HG02588 (cell line): ENCODE data around the gene RPP25L.
A peak's percentile ranks its signal among the peaks of the same experiment; 100 is the strongest.

Source experiments
- ATAC-seq: cut with Tn5 transposase; IDR thresholded peaks from one replicate; pipeline ENCODE4 v1.9.1; 2021; ENCODE audit warnings: mild to moderate bottlenecking, moderate library complexity; ENCODE audit not compliant: unreplicated experiment

Gene RPP25L

DNA sequence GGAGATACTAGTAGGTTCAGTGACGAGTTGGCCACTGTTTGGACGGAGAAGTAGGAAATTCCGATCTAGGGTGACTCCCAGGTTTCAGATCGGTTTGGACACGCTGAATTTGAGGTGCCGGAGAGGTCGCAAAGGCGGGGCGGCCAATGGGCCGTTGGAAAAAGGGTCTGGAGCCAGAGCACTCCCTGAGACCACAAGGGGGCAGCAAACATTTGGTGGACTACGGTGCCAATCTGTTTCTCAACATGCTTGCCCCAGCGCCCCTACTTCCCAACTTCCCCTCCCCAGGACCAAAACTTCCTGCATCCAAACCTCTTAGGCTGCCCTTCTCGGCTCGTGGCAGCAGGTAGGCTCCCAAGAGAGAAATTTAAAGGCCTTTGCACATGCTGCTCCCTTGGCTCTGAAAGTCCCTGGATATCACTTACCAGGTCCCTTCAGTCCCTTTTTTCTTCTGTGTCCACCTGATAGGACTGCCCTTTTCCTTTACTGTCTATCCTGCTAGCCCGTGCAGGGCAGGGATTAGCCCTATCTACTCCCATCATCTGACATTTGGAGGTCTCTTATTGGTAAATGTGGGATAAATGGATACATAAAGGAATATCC lies 992 bp upstream of the RPP25L start:
- ATAC-seq, result no peak

DNA sequence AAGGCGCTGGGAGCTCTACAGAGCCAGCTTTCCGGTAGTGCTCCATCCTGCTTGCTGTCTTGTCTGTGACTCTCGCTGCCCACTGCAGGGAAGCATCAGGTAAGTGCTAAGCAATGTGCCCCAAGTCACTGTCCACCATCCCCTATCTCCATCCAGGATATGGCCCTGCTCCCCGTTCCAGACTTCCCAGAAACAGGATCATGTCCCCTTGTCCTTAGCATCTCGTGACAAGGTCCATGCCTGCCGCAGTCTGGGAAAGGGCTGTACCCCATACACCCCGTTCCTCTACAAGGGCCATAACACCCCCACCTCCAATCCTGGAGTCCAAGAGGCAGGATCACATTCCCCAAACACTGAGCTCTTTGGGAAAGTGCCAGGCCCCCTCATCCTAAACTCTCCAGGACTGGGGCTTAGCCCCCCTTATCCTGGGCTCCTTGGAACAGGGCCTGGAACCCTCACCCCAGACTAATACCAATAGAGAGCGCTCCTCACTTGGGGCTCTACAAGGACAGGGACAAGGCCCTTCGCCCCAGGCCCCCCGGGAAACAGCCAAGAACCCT lies 566 bp downstream of the RPP25L start:
- ATAC-seq, result no peak

DNA sequence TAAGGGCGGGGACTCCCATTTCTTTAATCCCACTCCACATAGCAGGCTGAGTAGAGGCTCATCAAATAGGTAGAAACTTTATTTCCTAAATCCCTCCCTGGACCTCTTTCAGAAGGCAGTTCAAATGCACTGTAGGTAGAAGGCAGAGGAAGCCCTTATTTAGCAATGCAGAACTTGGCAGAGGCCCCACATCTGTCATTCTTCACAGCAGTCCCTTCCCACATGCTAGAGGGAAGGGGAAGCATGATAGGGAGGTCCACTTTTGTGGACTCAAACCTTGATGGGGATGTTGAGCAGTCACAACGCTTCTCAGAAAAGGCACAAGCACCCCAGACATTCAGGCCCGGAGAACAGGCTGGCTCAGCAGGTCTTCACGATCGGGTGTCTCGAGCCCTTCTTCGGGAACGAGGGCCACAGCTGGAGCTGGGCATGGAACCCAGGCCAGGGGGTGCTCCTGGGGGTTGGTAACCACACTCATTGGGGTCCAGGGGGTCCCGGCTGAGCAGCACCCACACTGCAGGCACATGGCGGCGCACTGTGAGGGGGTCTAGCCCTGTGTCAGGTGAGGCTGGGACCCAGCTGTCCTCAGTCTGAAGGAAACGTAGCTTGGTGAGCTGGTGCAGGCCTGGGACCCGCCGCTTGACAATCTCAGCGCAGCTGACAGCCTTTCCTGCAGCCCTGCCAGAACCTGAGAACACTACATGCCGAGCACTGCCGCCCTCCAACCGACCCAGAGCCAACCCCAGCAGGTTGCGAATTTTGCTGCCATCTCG lies 1.3 kb downstream of the RPP25L start:
- ATAC-seq, result no peak

DNA sequence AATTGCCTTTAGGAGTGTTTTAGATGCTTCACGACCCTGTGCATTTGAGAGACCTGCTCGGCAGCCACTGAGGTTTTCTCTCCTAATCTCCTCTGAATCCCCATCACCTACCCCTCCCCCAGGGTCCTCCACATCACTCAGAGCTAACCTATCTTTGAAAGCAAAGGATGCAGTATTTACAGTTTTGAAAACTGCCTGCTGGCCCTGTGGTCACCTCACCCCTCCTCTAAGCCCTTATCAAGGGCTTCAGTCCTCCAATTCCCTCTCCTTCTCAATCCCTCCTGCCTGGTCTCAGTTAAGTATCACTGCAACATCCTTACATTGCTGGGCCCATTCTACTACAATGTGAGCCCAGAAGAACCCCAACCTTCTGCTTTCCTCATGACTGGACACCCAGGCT lies 4.6 kb downstream of the RPP25L start:
- ATAC-seq, result no peak

DNA sequence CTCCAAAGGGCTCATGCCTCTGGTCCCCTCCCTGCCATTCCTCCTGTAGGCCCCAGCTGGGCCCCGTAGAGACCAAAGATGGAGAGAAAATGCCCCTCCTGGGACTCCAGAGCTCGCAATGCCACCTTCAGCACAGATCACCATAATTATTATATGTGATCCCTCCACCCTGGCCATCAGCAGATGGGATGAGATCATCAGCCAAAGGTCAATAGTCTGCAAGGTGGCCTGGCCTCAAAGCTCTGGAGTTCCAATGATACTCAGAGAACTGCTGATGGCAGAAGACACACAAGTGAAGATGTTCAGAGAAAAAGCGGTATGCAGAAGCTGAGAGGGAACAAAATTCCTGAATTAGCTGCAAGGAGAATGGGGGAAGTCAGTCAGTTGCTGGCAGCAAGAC lies 5.0 kb downstream of the RPP25L start:
- ATAC-seq, result no peak

DNA sequence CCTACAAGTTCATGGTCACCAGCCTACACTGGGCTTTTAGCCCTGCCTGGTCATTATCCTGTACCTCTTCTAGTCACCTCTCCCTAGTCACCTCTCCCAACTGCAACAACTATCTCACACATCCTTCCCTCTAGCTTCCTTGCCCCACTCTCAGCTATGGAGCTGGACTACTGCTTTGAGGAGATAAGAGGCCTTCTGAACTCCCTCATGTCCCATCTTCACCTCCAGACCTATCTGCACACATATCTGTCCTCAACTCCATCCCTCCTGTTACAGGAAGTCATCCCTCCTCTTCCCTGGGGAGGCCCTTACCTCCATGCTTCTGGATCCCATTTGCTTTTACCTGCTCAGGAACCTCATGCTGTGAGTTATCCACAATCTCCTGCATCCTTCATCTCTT lies 5.7 kb downstream of the RPP25L start:
- ATAC-seq, result no peak

DNA sequence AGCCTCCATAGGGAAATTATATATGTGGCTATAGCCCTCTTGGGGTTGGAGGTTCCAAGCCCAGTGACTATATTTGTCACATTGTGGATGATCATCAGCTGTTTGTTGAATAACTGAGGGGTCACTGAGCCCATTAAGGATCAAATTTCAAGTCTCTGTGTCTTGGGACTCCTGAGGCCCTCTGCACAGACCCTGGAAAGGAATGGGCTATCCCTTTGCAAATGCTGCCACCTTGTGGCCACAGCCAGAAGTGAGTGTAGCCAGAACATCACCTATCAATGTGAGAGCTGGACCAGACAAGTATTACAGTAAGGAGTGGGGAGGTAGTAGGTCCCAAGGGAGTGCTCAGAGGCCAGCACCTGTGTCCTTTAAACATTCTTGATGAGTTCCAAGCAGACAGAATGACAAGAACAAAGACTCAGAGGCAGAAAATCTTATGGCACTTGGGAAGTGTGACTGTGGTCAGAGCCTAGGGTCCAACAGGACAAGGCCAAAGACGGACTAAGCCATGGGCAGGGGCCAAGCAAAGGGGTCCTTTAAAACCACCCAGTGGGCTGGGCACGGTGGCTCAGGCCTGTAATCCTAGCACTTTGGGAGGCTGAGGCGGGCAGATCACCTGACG lies 8.2 kb downstream of the RPP25L start:
- ATAC-seq, result peak; percentile 74

DNA sequence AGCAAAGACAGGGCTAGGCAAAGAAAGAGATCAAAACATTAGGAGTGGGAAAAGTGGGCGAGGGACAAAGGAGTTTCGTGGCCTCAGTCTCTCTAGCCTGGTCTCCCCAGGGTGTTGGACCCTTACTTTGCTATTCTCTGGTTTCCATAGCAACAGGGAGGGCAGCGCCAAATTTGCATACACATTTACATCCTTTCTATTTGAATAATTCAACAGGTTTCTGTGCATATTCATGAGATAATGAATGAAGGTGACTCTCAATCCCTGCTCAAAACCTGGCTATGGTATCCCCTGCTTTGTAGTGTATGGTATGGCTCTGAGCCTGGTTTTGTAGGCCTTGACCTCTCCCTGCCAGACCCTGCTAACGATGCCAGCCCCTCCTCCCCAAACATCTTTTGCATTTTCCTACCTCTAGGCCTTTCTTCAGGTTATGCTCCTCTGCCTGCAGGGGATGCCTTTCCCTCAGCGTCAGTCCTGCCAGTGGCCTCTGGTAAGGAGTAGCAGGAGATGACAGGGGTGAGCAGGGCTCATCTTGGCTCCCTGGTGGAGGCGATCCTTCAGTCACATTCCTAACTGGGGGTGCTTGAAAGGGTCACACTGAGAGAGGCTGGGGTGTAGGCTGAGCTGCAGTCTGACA lies 9.8 kb downstream of the RPP25L start:
- no peak for ATAC-seq

DNA sequence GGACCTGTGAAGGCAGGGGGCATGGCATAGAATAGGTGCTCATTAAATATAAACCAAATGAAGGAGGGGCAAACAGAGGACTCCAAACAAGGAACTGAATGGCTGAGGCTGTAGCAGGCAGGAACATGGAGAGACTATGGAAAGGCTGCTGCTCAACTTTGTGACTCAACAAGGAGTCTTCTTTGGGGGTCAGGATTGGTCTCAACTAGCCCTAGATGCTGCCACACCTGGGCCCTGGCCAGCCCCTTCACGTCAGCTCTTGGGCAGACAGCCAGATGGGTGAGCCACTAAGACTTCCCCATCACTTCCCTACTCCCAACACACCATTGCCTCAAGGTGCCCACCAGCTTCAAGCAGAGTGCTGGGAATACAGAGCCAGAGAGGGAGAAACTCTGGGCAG lies 11.0 kb downstream of the RPP25L start:
- ATAC-seq, result no peak

DNA sequence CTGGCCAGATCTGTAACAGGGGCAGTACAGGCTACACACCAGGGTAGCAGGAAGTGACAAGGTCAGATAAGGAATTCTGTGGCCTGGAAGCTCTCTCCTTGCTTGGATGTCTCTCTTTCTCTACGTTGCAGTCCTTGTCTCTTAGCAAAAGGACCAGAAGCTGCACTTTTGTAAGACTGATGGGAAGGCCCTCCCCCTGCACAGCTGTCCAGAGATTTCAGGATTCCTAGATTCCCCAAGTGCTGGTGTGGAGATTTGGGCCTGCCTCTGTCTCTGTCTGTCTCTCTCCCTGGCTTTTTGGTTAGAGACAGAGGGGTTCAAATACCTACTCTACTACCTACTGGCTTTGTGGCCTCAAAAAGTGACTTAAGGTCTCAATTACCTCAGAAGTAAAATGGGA lies 12.4 kb downstream of the RPP25L start:
- ATAC-seq, result no peak

DNA sequence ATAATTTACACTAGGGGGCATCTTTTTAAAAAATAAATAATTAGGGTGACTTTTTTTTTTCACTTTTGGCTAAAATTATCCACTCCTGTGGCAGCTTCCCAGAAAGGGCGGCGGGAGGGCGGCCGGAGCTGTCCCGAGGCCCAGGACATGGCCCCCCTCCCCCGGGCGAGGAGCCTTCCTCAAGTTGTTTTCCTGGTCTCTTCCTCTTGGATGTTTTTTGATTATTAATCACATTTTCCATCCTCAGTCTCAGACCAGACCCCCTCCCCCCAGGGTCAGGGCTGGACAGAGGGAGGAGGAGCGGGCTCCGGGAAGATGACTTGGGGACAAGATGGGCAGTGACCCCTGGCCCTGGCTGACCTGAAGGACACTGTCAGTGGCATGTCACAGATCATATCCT lies 17.7 kb downstream of the RPP25L start:
- ATAC-seq, result no peak

DNA sequence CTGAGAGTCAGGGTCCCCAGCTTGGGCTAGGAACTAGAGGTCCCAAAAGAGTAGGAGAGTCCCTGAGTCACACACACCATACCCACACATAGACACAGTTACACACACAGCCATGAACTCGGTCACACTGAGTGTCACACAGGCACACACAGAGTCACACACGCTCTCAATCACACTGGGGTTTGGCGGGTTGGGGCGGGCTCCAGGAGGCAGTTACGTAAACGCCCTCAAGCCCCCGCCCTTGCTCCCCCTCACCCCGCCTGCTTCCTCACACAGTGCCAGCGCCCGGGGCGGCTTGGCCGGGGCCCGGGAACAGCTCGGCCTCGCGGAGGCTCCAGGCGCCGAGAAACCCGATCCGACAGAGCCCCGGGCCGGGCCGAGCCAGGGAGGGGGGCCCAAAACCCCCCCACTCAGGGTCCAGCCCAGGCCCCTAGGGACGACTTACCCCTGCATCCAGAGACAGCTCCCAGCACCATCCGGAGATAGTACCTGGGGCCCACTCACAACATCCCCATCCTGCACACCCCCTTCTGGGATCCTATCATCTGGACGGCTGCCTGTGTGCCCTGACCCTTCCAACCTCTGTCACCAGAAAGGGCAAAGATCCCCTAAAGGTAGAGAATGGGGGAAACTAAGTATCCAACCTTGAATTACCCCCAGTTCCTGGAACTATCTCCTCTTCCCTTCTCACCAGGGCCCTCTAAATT lies 18.8 kb downstream of the RPP25L start:
- no peak for ATAC-seq

DNA sequence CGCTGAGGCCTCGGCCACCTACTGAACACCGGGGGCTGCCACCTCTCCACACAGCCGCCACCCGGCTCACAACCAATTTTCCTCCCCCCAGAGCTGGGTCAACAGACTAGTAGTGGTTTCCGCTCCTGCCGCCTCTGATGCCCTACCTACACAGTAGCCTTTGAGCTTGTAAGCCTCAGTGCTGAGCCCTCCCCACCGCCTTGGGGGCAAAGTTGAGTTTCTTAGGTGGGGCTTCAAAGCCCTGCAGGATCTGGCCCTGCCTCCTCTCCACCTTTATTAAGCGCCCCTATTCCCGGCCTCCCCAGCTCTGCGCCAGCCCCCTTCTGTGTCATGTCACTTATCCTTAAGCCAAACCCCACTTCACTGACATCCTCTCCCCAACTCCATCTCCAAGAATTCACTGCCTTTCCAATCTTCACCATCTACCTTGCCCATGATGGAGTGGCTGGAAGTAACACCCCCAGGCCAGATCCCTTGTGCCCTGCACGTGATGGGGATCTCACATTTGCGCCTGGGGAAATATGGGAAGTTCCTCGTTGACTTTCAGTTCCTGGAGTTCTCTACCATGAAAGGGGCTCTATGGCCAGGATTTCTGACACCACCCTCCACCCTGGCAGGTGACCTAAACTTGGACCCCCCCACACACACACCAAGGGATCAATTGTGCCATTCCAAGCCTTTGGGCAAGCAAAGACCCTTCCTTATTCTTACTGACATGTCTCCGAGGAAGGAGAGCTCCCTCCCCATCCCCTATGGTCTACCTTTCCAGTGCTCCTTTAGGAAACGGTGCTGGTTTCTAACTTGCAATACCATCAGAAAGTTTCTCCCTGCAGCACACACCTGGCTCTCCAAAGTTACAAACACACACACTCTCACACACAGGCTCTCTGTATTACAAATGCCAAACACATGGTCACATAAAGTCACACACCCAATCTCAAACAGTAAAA lies 19.7 kb downstream of the RPP25L start:
- ATAC-seq, result no peak

DNA sequence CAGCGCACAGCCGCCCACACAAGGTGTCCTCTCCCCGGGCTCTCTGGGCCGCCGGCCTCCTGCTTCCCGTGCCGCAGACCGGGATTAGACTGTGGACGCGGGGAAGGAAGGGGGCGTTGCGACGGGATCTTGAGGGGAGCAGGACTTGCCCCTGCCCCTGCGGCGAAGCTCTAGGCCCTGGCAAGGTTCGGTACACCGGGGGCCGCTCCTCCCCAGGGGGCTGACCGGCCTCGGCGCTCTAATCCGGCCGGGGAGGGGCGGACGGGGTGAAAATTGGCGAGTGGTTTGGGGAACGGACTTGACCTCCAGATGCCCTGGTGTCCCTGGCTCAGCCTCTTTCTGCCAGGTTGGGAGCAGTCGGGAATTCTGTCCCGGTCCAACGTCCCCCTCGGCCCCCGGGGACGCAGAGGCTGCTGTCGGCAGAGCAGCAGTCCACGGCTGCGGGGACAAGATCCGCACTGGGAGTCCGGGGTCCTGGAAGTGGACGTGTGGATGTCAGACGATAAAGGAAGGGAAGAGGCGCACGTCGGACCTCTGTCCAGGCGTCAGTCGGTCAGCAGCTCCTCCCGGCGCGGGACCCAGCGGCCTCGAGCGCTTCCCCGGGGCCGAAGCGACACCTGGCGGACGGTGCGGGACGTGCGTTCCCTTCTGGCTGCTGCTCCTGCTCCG lies 20.5 kb downstream of the RPP25L start:
- no peak for ATAC-seq

DNA sequence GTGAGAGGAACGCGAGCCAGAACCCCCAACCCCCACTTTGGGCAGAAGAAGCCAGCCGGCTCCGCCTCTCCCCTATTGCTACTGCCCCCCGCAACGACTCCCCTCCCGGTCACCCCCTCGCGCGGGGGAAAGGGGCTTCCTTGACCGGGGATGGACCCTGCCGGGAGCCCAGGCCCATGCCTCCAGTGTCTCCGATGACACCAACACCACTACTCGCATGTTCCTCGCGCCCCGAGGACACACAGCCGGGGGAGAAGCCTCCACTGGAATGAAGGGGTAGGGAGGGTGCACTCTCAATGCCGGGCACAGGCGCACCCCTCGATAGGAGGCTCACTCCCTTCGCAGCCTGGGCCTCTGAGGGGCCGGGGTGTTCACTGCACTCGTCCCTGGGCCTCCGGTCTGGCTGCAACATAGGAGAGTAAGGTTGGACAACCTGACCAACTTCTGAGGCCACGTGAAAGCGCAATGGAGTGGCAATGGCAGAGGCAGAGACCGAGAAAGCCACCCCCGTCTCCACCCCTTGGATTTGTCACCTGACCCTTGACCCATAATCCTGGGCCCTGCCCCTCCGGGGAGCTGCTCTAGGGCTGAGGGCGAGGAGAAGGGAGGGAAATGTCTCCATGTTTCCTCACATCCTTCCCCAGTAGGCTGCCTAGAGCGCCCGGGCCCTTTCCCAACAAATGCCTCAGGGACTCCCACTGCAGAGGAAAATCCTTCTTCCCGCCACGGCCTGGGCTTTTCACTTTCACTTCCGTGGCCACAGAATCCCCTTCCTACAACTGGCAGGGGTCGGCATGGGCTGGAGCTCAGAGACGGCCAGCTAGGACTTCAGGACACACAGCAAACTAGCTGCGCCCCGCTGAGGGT lies 21.3 kb downstream of the RPP25L start:
- no peak for ATAC-seq

DNA sequence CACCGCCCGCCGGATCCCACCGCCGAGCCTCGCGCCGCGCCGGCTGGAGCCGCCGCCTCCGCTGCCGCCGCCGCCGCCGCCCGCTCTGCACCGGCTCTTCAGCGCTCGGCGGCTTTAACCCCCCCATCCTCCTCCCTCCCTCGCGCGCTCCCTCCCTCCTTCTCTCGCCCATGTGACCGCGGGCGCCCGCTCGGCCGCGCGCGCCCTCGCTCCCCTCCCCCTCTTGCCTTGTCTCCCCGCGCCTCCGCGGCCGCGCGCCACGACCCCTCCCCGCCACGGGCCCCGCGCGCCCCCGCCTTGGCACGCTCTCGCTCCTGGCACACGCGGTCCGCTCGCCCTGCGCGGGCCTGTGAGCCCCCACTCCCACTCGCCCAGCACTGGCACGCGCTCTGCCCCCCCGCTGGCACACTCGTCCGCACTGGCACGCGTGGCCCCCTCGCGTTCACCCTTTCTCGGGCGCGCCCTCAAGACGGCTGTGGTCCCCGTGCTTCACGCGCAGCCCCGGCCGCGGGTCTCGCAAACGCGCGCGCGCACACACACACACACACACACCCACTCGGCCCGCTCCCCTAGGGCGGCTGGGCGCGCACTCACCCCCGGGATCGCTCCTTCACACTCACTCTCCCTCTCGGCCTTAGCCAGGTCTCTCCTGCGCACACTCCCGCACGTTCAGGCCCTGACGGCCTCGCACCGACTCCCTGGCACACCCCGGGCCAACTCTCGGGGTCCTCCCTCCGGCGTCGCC lies 22.1 kb downstream of the RPP25L start, which contains the start of gene CNTFR:
Gene CNTFR (minus strand): TSS at position 89 of the 745 bp plus-strand sequence. CDS start 20,743 bp downstream, outside the sequence.
- ATAC-seq, result no peak
